MCF 10A (cell line): Measurements from ENCODE around the gene MTFMT. TPM values are rescaled to one million over a fixed set of nuclear protein-coding genes. Genes with fewer than 3 reads are reported as not detected.

Experiments
- BruUV-seq: library from RNA; stranded (reverse); fragments of 400-500 nt; replicated peaks from 2 replicates; lab custom pipeline; 2021; lab: Mats Ljungman, UMichigan
- CTCF ChIA-PET: fragments of 300-600 bp; sonication (Branson Sonifier 250); formaldehyde crosslinking; extraction: SDS; loops from one replicate; lab custom pipeline; 2021; ENCODE audit warnings: antibody characterized with exemption, inconsistent platforms; lab: Yijun Ruan, JAX
- POLR2A ChIA-PET: fragments of 300-600, 350-650 bp; sonication (Branson Sonifier 250); formaldehyde crosslinking; extraction: SDS; loops from one replicate; lab custom pipeline; 2020; ENCODE audit warnings: antibody characterized with exemption, inconsistent platforms; lab: Yijun Ruan, JAX
- DNase-seq: peaks from one replicate; pipeline ENCODE4 v3.0.0-alpha.2; 2018; ENCODE audit not compliant: unreplicated experiment
- H3K27ac Mint-ChIP-seq: one replicate; pipeline ENCODE4 v1.8.0; 2022; ENCODE audit warnings: mild to moderate bottlenecking, low read depth, mixed read lengths; ENCODE audit not compliant: unreplicated experiment
- H3K27me3 Mint-ChIP-seq: one replicate; pipeline ENCODE4 v1.8.0; 2022; ENCODE audit warnings: mixed read lengths; ENCODE audit not compliant: insufficient read depth, unreplicated experiment
- H3K36me3 Mint-ChIP-seq: one replicate; pipeline ENCODE4 v1.8.0; 2022; ENCODE audit warnings: mild to moderate bottlenecking, moderate library complexity, mixed read lengths; ENCODE audit not compliant: insufficient read depth, unreplicated experiment
- H3K4me1 Mint-ChIP-seq: one replicate; pipeline ENCODE4 v1.8.0; 2022; ENCODE audit warnings: mixed read lengths; ENCODE audit not compliant: insufficient read depth, unreplicated experiment
- H3K4me3 Mint-ChIP-seq: one replicate; pipeline ENCODE4 v1.8.0; 2022; ENCODE audit warnings: mild to moderate bottlenecking, moderate library complexity, mixed read lengths; ENCODE audit not compliant: unreplicated experiment
- H3K9me3 Mint-ChIP-seq: one replicate; pipeline ENCODE4 v1.8.0; 2022; ENCODE audit warnings: mixed read lengths; ENCODE audit not compliant: unreplicated experiment
- intact Hi-C: fragments of 100-400 bp; cut with micrococcal nuclease; formaldehyde crosslinking; loops from 2 replicates; pipeline ENCODE4 v1.14.1; 2022
- total RNA-seq: library from RNA; stranded (reverse); gene quantifications from 2 replicates; pipeline ENCODE4 v1.2.3, GENCODE V29; 2022
- TF ChIP-seq, protein P1 (sequence below): fragments of 200-600 bp; IDR thresholded peaks from one replicate; pipeline ENCODE4 v1.8.0; 2022; ENCODE audit warnings: antibody characterized with exemption, mild to moderate bottlenecking; ENCODE audit not compliant: unreplicated experiment

Gene MTFMT
- total RNA-seq, 1 experiment from 2014 or later: 15.9 TPM

DNA sequence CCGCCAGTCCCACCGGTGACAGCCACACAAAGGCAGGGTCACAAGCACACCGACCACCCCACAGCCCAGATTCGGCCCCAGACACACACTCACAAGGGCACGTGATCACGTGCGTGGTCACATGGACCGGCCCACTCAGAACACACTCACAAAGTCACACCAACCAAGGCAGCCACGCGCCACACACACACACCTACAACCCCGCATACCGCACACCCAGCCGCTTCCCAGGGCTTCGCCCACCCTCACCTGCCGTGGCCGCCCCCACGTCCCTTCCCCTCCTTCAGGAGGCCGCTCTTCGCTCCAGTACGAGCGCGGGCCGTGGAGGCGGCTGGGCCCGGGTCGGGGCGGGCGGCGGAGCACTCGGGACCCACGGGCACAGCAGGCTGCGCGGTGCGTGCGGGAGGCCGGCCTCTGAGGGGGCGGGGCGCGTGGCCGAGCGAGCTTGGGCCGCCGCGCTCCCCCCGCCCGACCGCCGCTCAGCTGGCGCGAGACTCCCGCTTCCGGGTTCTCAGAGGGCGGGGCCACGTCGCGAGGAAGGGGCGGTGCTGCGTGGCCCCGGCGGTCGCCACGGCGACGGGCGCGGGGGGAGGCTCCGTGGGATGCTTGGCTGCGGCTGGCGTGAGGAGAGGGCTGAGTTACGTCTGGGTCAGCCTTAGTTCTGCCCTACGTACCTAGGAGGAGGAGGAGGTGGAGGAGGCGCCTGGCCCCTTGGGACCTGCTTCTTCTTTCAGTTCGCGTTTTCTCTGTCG is 39.8 kb downstream of the MTFMT start, which contains the start of gene SPG21:
Gene SPG21 (minus strand): TSS at position 499 of the 752 bp plus-strand sequence. CDS start 6,345 bp downstream, outside the sequence.
- ChIA-PET POLR2A (interaction anchor here (0.5 to 2.2 kb wide), 22 partner anchors 9 to 1249 kb away, joined by 3 to 12 read pairs (median 3); partner anchors contain the start of genes CLPX, PDCD7, PIF1 and PLEKHO2), CTCF (no interaction called here)
- H3K9me3 Mint-ChIP-seq: no peaks in the 10 kb centered on the region
- H3K36me3 Mint-ChIP-seq: peaks cover 16% of the 10 kb centered on the region
- no peaks in the 10 kb centered on the region for H3K27me3 Mint-ChIP-seq
- peak within 1 kb of the TSS; percentile 96 for H3K27ac Mint-ChIP-seq
- TF ChIP-seq, protein P1, sequence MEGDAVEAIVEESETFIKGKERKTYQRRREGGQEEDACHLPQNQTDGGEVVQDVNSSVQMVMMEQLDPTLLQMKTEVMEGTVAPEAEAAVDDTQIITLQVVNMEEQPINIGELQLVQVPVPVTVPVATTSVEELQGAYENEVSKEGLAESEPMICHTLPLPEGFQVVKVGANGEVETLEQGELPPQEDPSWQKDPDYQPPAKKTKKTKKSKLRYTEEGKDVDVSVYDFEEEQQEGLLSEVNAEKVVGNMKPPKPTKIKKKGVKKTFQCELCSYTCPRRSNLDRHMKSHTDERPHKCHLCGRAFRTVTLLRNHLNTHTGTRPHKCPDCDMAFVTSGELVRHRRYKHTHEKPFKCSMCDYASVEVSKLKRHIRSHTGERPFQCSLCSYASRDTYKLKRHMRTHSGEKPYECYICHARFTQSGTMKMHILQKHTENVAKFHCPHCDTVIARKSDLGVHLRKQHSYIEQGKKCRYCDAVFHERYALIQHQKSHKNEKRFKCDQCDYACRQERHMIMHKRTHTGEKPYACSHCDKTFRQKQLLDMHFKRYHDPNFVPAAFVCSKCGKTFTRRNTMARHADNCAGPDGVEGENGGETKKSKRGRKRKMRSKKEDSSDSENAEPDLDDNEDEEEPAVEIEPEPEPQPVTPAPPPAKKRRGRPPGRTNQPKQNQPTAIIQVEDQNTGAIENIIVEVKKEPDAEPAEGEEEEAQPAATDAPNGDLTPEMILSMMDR: no peak
- peak; percentile 92 for DNase-seq
- no TSS peak for BruUV-seq
- intact Hi-C loops: no loop called here
- peaks cover 6% of the 10 kb centered on the region for H3K4me1 Mint-ChIP-seq
- peak within 1 kb of the TSS; percentile 98 for H3K4me3 Mint-ChIP-seq

- TF ChIP-seq, protein P1: no peak
- Mint-ChIP-seq H3K4me1 (peaks cover 6% of the 10 kb centered on the region), H3K4me3 (no peak overlapping the region), H3K27me3 (no peaks in the 10 kb centered on the region), H3K27ac (no peak overlapping the region), H3K9me3 (no peaks in the 10 kb centered on the region), H3K36me3 (peaks cover 24% of the 10 kb centered on the region)
- CTCF ChIA-PET: interaction anchor here (0.6 kb wide), 1 partner anchor 18 kb away, joined by 3 read pairs; no protein-coding TSS in a partner anchor
- no peak for DNase-seq
- POLR2A ChIA-PET: interaction anchor here (1.1 kb wide), 1 partner anchor 17 kb away, joined by 4 read pairs; no protein-coding TSS in a partner anchor
- BruUV-seq: no TSS peak
- intact Hi-C loops: no loop called here
Measured at GRCh38 chr15:64987136-64987535, 42.3 kb downstream of the MTFMT start.

GRCh38 chr15:64985366-64986033 is 43.9 kb downstream of the MTFMT start:
- Mint-ChIP-seq H3K27ac (no peak overlapping the region), H3K9me3 (no peaks in the 10 kb centered on the region), H3K27me3 (no peaks in the 10 kb centered on the region), H3K36me3 (peaks cover 41% of the 10 kb centered on the region), H3K4me3 (no peak overlapping the region), H3K4me1 (peaks cover 6% of the 10 kb centered on the region)
- no peak for DNase-seq
- TF ChIP-seq, protein P1: no peak
- BruUV-seq: no TSS peak
- ChIA-PET CTCF (interaction anchor here (0.6 kb wide), 1 partner anchor 29 kb away, joined by 3 read pairs; no protein-coding TSS in a partner anchor), POLR2A (interaction anchor here (0.5 kb wide), 1 partner anchor 9 kb away, joined by 3 read pairs; no protein-coding TSS in a partner anchor)
- intact Hi-C loops: no loop called here

DNA sequence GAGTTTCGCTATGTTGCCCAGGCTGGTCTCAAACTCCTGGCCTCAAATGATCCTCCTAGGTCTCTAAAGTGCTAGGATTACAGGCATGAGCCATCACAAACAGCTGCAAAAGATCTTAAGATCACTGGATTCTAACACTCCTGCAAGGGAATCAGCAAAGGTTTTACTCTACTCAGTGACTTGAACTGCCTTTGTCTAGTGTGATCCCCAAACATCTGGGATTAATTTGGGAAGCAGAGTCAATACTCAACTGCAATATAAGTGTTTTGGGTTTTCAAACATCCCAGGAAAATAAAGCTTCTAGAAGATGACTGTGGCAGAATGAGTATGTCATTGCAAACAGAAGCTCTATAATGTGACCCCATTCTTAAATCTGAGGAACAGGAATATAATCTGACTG is 47.0 kb downstream of the MTFMT start:
- no peak overlapping the region for H3K27ac Mint-ChIP-seq

More for the DNA sequence above, 47.0 kb downstream of the MTFMT start:
- H3K9me3 Mint-ChIP-seq: no peaks in the 10 kb centered on the region
- H3K36me3 Mint-ChIP-seq: peaks cover 58% of the 10 kb centered on the region
- H3K4me3 Mint-ChIP-seq: no peak overlapping the region
- intact Hi-C loops: no loop called here
- peaks cover 6% of the 10 kb centered on the region for H3K4me1 Mint-ChIP-seq
- no peaks in the 10 kb centered on the region for H3K27me3 Mint-ChIP-seq
- no peak for DNase-seq
- CTCF ChIA-PET: no interaction called here
- no TSS peak for BruUV-seq
- TF ChIP-seq, protein P1: no peak
- POLR2A ChIA-PET: no interaction called here
